HuH-7 (cell line): ENCODE measurements around the gene TFB1M.

Experiments
- DNase-seq: peaks from one replicate; pipeline ENCODE4 v3.0.0; 2011; ENCODE audit warnings: low spot score

TFB1M gene

DNA sequence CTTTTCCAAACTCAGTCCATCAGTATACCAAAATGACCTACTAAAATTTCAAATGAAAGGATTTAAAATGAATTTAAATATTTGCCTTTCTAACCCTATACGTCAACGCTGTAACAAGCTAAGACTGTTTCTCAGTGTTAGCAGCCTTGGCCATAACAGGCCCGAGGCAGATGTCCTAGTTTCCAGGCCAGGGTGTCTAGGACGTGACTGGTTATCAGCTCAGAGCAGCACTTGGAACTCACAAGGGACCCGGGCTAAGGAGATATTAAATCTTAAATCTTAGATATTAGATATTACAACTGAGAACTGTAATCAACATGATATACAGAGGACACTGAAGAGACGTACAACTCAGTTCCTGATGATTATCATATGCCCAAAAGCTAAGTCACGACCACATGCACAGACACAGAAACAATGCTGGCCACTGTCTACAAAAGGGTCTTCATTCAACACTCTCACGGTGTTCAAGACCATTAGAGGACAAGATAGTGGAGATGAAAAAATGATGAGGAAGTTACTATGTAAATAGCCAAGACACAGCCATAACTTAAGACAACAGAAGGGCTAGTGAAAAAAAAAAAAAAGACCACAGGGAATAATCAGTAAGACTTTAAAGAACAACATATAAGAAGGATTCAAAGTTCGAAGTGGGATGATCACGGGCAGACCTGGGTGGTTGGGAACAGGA, 50.8 kb downstream of the TFB1M start, which contains the start of gene CLDN20:
TSS of gene CLDN20 (plus strand) at position 641 of the 691 bp plus-strand sequence. CDS start 11,707 bp downstream, outside the sequence.
- DNase-seq = no peak

DNA sequence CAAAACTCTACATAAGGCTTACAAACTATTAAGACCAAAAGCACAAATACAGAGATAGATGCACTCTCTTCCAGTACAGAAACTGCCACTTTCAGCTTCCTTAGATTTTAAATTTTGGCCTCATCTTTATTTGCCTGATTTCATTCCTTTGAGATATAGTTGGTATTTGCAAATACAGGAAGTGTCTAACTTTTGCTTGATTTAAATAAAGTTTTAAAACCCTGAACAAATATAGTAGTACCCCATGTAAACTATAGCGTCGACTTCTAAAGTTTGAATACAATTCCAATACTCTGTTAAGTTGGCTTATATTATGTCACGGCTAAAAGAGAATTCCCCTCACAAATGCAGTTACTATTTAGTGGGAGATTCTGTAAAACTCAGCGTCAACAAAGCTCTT, 51.6 kb downstream of the TFB1M start:
- DNase-seq = no peak

DNA sequence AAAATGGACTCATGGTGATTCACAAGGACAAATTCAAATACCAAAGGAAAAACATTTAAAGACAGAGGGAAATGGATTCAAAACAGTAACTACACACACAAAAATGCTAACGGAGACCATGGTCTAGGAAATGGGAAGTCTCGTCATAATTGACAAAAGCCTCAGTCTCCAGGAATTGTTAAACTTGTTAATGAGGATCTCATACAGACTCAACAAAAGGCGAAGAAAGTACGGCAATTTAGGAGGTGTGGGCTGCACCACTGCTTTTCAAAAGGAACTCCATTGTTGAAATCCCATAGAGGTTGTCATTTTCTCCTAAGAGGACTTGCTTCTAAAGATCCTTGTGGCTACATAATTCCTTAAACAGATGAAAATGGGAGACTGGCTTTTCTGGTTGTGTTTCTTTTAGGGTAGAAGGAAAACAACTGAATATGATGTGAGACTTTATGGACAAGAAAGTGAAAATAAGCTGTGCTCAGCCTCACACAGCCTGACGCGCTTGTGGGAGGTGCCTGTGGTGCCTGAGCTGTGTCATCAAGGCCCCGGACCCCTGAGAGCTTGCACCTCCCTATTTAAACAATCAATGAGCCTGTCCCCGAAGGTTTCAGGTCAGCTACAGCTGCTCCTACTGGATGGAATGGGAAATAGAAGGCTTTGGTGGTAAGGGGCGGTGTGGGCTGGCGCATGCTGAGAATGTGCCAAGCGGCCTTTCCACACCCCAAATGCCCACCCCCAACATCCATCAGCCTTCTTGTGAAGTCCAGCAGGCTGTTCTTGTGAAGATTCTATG, 53.0 kb downstream of the TFB1M start:
- DNase-seq = no peak

DNA sequence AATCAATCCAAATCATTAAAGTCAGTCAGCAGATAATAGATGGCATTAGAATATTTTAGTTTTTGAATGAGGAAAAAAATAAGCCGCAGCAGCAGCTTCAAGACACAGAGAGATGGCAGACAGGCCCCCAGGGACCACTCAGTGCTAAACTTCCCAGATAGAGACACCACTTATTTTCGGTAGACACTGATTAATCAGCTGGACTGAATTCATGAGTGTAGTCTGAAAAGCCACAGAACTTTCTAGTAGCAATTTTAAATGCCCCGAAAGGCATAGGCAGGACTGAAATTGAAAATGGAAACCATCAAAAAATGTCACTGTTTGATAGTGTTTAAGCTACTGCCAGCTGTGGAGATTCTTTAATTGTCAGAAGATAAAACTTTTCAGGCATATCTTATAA, 53.6 kb downstream of the TFB1M start:
- DNase-seq = no peak

DNA sequence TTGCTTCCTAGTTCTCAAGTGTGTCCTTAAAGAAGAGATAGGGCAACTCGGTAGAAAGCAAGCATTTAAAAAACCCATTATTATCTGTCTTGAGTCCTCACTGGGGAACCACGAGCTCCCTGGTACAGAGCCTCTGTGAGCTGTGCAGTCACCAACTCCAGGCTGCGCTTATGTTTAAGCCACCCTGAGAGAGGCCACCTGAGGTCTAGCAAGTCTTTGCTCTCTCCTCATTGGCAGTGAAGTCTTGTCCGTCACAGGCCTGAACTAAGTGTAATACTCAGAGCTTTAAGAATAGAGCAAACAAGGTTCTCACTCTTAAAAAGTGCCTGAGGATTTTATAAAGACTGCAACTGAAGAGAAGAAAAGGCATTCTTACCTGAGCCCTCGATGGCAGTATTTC, 54.4 kb downstream of the TFB1M start:
- no peak for DNase-seq

DNA sequence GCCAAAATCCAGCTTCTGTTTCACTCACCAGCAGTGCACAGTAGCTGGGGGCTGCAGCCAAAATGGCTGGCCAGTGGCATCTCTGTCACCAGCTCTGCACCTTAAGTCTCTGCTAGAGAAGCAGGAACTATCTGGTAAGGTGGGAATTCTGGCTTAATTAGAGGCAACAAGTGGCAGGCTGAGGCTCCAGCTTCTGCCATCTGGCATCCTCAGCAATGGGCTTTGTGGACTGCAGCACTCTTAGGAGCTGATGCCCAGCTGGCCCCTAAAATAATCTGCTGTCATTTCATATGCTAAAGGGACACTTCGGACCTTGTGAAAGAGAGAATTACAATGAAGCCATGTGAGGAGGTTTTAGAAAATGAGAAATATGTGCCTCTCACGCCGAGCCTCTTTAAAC, 55.1 kb downstream of the TFB1M start:
- DNase-seq = no peak

DNA sequence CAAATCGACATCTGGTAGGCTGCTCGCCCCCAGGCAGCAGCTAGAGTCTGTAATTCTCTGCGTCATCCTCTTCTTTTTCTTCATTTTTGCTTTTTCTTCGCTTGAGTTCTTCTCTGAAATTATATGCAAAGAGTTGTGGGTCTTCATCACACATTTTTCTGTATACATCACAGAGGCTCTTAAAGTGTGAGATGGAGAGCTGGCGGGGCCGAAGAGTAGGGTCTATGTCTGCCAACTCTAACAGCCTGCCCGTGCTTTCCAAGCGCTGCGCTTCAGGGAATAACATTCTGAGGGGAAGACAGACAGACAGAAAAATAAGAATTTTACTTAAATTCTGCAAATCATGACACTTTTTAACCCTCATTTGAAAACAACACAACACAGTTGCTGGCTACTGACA, 56.5 kb downstream of the TFB1M start:
- DNase-seq = no peak

DNA sequence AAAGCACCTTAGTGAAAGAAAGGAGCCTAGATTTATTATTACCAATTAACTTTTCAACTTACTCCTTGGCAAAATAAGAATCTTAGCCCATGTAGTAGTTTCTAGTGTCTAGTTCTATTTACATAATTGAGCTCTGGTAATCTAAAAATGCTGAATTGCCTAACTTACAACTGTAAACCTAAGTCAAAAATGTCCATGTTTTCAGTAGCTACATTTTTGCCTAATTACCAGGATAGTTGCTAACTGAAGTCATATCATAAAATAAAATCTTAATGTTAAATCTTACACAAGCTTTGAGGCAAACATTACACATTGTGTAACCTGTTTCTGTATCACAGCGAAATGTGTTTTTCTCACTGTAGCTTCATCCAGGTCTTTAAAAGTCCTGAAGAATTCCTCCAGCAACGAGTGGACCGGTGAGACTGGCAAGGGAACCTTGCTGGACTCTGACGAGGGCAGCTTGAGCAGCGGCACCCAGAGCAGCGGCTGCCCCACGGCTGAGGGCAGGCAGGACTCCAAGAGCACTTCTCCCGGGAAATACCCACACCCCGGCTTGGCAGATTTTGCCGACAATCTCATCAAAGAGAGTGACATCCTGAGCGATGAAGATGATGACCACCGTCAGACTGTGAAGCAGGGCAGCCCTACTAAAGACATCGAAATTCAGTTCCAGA, 58.0 kb downstream of the TFB1M start:
- no peak for DNase-seq

DNA sequence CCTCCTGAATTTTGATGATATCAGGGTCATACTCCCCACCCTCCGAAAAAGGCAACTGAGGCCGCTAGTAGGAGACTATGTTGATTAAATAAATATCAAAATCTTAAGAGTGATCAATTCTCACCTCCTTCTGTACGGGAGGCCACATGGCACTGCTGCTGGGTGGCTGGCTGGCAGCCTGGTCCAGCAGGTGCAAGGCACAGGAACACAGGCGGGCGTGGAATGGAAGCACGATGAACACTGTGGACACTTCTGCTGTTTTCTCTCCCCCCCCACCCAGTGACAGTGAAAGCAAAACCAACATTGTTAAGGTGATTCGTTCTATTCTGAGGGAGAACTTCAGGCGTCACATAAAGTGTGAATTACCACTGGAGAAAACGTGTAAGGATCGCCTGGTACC, 60.1 kb downstream of the TFB1M start:
- no peak for DNase-seq

DNA sequence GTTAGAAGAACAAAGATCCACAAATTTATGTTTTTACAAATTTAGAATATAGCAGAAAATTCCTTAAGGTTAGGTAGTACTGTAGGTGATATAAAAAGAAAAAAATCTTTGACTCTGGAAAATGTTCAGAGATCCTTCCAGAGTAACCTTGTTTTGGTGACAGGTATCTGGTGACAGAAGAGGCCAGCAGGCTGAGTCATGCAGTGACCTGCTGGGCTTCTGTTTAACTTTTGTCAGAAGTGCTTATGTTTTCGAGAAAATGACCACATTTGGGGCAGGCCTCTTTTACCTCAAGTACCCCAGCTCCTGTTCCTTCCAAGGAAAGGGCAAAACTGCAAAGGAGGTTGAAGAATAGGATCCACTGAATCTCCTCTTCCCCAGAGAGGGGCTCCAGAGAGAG, 60.9 kb downstream of the TFB1M start:
- no peak for DNase-seq

DNA sequence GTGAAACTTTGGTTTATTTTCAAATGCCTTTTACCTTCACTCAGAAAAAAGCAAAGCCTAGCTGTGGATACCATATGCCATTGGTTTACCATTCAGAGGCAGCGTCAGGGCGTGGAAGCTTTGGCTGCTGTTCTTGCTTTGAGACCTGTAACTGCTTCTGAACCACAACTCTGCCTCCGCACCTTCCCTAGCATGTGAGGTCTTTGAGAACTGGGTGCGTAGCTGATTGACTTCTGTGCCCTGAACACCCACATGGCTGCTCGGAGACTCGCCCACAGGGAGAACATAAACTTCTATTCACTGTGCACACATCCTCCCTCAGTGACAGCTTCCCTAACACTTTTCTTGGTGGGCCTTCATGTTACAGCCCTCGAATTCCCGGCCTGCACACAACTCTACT, 61.7 kb downstream of the TFB1M start:
- DNase-seq = no peak

DNA sequence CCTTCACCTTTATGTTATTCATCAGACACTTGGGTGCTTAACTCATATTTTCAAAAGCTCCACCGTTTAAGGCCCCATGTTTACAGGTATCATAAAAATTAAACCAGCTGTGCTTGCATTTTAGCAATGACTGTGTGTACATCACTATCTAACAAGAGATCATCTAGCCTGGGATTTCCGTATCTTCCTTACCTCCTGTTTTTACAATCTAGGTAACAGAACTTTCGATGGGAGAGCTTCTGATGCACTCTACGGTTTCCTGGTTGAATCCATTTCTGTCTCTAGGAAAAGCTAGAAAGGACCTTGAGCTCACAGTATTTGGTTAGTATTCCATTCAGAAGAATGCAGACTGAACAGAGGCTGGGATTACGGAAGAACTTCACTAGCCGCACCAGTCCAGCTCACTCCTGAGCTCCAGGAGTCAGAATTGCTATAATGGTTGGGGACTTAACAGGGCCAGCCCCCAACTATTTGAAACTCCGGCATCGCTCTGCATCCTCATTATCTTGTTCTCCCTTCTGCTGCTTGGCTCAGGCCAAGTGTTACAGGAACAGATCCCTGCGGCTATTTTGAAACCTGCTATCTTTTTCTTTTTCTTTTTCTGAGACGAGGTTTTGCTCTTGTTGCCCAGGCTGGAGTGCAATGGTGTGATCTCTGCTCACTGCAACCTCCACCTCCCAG, 63.4 kb downstream of the TFB1M start:
- DNase-seq = no peak

DNA sequence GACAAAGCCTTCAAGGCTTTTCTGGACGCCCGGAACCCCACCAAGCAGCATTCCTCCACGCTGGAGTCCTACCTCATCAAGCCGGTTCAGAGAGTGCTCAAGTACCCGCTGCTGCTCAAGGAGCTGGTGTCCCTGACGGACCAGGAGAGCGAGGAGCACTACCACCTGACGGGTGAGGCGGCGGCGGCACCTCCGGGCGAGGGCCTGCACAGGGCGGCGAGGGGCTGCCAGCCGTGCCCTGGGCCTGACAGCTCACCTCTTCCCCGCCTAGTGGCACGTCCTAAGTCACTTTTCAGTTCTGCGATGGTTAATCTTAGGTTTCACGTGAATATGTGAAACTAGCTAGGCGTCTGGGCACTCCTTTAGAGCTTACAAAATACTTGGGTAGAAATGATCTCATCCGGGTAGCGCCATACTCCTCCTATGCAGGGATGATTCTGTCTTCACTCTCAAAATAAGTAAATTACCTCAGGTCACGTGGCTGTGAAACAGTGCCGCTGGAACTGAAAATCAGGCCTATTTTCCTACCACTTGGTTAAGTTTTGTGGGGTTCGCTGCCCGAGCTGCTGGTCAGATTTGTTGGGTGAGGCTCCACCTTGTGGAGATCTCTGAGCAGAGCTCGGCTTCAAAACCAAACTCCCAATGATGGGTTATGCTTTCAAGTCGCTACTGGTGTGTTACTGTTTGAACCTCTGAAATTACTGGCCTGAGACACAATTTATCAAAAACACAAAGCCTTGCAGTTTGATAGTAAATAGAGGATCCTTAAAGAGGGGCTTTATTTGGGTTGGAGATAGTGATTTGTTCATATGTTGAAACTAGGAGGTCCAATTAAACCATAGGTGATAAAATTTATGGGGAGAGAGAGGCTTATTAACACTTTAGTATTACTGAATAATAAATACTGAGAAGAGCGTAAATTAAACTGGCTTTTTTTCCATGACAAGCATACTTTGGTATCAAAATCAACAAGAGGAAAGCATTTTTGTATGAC, 66.0 kb downstream of the TFB1M start:
- DNase-seq = peak; percentile 51

DNA sequence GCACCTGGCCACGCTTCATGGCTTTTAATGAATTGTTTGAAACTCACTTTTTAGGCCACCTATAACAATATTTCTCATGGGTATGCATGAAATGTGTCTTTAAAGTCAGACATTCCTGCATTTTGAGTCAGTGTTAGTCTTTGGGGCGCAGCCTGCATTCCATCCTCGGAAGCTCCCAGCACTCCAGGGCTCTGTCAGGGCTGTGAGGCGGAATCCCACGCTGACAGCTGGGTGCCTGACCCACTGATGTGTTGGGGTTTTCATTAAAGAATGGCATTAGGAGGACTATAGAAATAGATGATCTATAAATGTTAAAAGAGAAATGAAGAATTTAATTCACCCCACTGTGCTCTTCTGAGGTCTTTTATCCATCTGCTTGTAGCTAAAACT, 66.7 kb downstream of the TFB1M start:
- DNase-seq = no peak

DNA sequence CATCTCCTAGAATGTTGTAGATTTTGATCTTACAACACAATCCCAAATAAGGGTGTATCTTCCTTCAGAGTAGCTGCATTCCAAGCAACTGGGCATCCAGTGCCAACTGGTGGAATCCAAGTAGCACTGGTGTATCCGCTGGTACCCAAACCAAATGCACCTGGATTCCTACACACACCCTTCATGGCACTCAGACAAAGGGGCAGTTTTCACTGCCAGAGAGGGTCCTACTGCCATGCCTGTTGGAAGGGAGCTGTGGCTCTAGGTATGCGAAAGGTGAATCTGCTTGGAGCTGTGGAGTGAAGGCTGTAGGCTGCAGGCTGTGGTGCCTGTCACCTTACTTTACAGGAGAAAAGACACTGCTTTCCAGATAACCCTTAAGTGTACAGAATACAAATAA, 67.5 kb downstream of the TFB1M start:
- DNase-seq = no peak

DNA sequence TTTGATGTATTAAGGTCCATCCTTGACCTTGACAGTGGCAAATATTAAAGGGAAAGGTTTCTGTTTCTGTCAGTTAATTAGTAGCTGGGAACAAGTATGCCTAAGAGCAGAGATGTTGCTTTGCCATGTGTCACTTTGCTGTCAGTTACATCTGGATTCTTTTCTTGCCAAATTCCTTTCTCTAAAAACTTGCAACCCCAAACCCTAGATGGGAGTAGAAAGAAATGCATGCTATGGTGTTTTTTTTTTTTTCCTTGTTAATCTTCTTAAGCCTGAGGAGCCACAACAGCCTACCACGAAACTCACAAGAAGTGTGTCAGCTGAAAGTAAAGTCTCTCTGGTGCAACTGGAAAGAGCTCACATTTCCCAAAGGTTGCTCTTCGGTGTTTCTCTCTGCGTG, 68.5 kb downstream of the TFB1M start:
- DNase-seq = no peak

DNA sequence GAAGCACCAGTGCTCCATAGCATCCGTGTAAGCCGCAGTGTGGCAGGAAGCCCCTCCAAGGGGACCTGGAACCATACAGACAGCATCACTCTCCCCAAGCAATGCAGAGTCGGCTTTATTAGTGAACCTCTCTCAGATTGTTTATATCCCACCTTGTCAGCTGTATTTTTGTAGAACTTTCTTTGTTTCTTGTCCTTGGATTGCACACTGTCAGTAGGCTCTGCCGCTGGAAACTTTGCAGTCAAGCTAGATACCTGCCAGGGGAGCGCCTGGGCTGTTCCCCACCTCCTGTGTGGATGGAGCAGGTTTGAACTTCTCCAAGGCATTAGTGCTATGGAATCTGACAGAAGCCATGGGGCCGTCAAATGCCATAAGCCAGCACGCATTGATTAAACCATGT, 69.1 kb downstream of the TFB1M start:
- DNase-seq = no peak

DNA sequence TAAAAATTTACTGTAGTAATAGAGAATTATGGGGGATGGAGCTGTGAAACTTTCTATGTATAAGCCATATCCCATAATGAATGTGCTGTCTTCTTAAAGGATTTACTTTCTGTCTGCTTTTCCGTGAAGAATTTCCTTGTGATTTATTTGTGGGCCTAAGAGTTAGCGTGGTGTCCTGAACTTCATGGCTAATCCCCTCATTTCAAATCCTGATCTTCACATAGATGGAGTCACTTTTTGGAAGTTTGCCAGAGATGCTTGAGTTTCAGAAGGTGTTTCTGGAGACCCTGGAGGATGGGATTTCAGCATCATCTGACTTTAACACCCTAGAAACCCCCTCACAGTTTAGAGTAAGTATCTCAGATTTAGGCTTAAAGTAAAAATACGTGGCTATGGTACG, 69.8 kb downstream of the TFB1M start:
- no peak for DNase-seq

DNA sequence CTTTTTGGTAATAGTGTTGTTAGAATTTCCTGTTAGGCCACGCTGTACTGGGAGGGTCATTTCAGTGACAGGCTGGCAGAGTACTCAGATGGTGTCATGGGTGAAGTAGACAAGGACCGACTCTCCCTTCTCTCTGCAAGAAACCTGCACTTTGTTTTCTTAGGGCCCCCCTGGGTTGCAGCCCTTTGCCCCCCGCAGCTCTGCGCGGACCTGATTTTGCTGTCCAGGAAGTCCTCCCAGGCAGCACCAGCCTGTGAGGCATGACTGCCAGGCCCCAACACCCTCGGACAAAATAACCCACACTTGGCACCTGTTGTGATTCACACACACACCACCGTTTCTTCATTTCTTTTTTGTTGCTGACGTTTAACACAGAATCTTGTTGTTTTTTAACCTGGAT, 72.3 kb downstream of the TFB1M start:
- DNase-seq = no peak

DNA sequence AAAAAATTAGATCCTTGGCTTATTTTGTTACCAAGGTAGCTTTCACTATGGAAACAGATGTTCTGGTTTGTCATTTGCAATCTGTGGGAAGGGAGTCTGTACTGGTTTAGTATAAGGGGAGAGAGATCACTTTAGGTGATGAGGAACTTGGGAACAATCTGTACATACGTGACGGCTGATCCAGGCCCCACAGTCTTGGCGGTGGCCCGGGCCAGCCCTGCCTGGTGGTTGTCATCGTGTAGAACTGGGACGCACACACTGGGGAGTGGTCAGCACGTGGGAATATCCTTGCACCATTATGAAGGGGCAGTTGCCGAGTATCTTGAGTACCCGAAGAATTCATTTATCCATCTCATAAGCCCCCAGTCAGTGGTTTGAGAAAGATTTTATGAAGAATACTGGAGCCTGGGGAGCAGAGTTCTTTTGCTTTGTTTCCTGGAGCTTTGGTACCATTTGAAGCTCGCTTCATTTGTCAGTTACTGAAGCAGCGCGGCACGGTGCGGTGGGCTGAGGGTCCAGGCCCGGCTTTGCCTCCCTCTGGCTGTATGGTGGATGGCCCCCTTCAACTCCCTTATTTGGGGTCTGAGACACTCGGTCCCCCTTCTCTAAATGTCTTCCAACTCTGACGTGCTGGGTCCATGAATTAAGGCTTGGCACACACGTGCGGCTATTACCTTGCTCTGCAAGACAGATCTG, 73.2 kb downstream of the TFB1M start:
- DNase-seq = no peak

DNA sequence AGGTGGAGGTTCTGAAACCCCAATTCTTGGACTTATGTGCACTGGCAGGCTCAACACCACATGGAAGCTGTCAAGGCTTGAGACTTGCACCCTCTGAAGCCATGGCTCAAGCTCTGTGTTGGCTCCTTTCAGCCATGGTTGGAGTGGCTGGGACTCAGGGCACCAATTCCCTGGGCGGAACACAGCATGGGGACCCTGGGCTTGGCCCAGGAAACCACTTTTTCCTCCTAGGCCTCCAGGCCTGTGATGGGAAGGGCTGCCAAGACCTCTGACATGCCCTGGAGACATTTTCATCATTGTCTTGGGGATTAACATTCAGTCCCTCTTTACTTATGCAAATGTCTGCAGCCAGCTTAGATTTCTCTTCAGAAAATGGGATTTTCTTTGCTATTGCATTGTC, 76.7 kb downstream of the TFB1M start:
- DNase-seq = no peak
